ENCODE data around the gene KRTAP10-6.
"Not testable (repeated sequence)": the region's sequence is repeated elsewhere in the genome, so short reads cannot be mapped to it uniquely, and the experiment has no call there.

KRTAP10-6 gene

GRCh38 chr21:44599264-44600029 is 7.1 kb upstream of the KRTAP10-6 start:
- no peak for DNase-seq (ENCODE audit: low spot score)

- DNase-seq (ENCODE audit: low spot score) = no peak
Measured at GRCh38 chr21:44598061-44598460, 5.8 kb upstream of the KRTAP10-6 start.

GRCh38 chr21:44596068-44596725 is 3.9 kb upstream of the KRTAP10-6 start:
- DNase-seq (ENCODE audit: low spot score) = no peak

- no peak for DNase-seq (ENCODE audit: low spot score)
Measured at GRCh38 chr21:44595524-44595923, 3.2 kb upstream of the KRTAP10-6 start.

- DNase-seq (ENCODE audit: low spot score) = no peak
Measured at GRCh38 chr21:44594406-44594916, 2.2 kb upstream of the KRTAP10-6 start.

- no peak for DNase-seq (ENCODE audit: low spot score)
Measured at GRCh38 chr21:44593598-44594405, 1.5 kb upstream of the KRTAP10-6 start.

GRCh38 chr21:44591801-44592130 is 539 bp downstream of the KRTAP10-6 start:
- DNase-seq (ENCODE audit: low spot score) = not testable (repeated sequence)

GRCh38 chr21:44590897-44591800 is 1.2 kb downstream of the KRTAP10-6 start:
- not testable (repeated sequence) for DNase-seq (ENCODE audit: low spot score)

- no peak for DNase-seq (ENCODE audit: low spot score)
Measured at GRCh38 chr21:44590311-44590721, 2.0 kb downstream of the KRTAP10-6 start.

GRCh38 chr21:44589586-44590305 is 2.6 kb downstream of the KRTAP10-6 start:
- no peak for DNase-seq (ENCODE audit: low spot score)

- no peak for DNase-seq (ENCODE audit: low spot score)
Measured at GRCh38 chr21:44589094-44589493, 3.2 kb downstream of the KRTAP10-6 start.

GRCh38 chr21:44585892-44586291 is 6.4 kb downstream of the KRTAP10-6 start:
- no peak for DNase-seq (ENCODE audit: low spot score)

- DNase-seq (ENCODE audit: low spot score) = no peak
Measured at GRCh38 chr21:44583800-44584147, 8.5 kb downstream of the KRTAP10-6 start.

- no peak for DNase-seq (ENCODE audit: low spot score)
Measured at GRCh38 chr21:44583089-44583799, 9.1 kb downstream of the KRTAP10-6 start.

- no peak for DNase-seq (ENCODE audit: low spot score)
Measured at GRCh38 chr21:44582055-44582454, 10.2 kb downstream of the KRTAP10-6 start.

- no peak for DNase-seq (ENCODE audit: low spot score)
Measured at GRCh38 chr21:44581158-44581557, 11.1 kb downstream of the KRTAP10-6 start.

- not testable (repeated sequence) for DNase-seq (ENCODE audit: low spot score)
Measured at GRCh38 chr21:44580231-44580821, 12.0 kb downstream of the KRTAP10-6 start, which contains the start of gene KRTAP10-5. Gene KRTAP10-5, minus strand, starts transcription at chr21:44580604. Its CDS starts 26 bp downstream, at chr21:44580578.

- no peak for DNase-seq (ENCODE audit: low spot score)
Measured at GRCh38 chr21:44579833-44580144, 12.5 kb downstream of the KRTAP10-6 start.

- DNase-seq (ENCODE audit: low spot score) = no peak
Measured at GRCh38 chr21:44579056-44579832, 13.1 kb downstream of the KRTAP10-6 start.

Data from hepatic stellate cell (primary cell).